Neural progenitor cell (in vitro differentiated cells): Measurements from ENCODE around the gene RALGAPA2.

ENCODE experiments used
- CTCF ChIP-seq: fragments of 200-600 bp; sonication (generic); IDR thresholded peaks from 2 replicates; pipeline ENCODE4 v1.5.1; 2017; ENCODE audit warnings: antibody characterized with exemption, mild to moderate bottlenecking
- EZH2 ChIP-seq: fragments of 200-600 bp; sonication (generic); IDR thresholded peaks from 2 replicates; pipeline ENCODE4 v1.6.1; 2017; ENCODE audit warnings: antibody characterized with exemption, mild to moderate bottlenecking, moderate library complexity

DNA sequence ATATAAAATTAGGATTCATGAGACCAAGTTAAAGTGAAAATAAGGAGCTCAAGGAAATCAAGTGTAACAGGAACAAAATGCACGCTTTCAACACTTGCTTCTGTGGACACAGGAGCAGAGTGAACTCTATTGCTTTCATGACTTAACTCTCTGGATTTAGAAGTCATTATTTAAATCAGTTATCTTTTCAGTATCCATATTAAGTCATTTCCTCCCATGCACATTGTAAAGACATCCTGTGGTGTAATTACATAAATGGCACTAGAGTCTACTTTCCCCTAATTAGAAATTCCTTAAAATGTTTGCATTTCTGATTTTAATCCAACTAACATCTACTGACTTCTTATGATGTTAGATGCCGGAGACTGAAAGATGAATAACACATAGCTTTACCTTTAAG, 256.5 kb downstream of the RALGAPA2 start:
- no peak for TF ChIP-seq CTCF
- no peak for TF ChIP-seq EZH2
